DND-41 (cell line): Measurements from ENCODE around the gene MKRN1.

Experiments used
- EZH2 ChIP-seq: IDR thresholded peaks from 3 replicates; pipeline ENCODE4 v1.6.1; 2012; ENCODE audit warnings: borderline replicate concordance, low read depth, mild to moderate bottlenecking, moderate library complexity, low read length, inconsistent platforms; ENCODE audit not compliant: severe bottlenecking
- TF ChIP-seq, protein P1 (sequence below): IDR thresholded peaks from 2 replicates; pipeline ENCODE4 v1.5.1; 2012; ENCODE audit warnings: borderline replicate concordance, low read length, moderate library complexity, mild to moderate bottlenecking; ENCODE audit not compliant: poor library complexity, severe bottlenecking; ENCODE audit errors: extremely low read depth

DNA sequence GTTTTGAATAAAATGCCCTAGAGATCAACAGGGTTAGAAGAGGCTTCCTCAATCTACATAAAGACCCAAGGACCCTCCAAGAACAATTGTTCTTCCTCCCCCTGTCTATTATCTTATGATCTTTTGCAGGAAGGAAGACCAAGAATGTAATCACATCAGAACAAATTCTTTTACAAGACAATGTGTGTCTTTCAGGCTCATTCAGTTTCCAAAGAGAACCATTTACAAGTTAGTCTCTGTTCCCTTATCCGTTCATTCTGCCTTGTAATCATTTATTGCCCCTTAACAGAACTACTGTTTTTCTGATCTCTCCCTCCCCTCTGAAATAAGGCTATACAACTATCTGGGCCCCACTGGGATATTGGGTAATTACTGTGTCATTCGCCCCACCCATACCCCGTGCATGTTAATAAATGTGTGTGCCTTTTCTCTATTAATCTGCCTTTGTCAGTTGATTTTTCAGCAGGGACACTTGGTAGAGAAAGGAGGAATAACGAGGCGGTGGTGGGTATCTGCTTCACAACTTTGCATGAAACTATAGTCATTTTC lies 5.7 kb upstream of the MKRN1 start:
- TF ChIP-seq EZH2: no peak
- TF ChIP-seq, protein P1, sequence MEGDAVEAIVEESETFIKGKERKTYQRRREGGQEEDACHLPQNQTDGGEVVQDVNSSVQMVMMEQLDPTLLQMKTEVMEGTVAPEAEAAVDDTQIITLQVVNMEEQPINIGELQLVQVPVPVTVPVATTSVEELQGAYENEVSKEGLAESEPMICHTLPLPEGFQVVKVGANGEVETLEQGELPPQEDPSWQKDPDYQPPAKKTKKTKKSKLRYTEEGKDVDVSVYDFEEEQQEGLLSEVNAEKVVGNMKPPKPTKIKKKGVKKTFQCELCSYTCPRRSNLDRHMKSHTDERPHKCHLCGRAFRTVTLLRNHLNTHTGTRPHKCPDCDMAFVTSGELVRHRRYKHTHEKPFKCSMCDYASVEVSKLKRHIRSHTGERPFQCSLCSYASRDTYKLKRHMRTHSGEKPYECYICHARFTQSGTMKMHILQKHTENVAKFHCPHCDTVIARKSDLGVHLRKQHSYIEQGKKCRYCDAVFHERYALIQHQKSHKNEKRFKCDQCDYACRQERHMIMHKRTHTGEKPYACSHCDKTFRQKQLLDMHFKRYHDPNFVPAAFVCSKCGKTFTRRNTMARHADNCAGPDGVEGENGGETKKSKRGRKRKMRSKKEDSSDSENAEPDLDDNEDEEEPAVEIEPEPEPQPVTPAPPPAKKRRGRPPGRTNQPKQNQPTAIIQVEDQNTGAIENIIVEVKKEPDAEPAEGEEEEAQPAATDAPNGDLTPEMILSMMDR: no peak
